ENCODE data around the gene SERPINA12.

DNA sequence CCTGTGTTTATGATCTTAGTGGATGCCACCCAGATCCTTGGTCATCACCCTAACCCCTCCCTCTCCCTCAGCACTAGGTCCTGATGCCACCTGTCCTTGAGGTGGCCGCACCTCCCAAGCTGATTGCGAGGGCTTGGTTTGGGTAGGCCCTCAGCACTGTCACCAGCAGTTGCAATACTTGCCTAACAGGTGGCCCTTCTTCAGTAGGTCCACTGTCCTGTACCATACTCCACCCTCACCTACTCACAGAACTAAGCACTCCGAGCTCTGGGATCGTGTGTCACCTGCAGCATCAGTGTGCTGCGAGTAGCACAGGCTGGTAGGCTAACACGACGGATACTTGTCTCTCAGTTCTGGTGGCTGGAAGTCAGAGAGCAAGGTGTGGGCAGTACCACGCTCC lies 14.0 kb upstream of the SERPINA12 start:
- TF ChIP-seq TAF1 (IDR thresholded peaks at IDR 0.05; ENCODE audit: borderline replicate concordance, insufficient read depth, low read length) (no peak), POLR2AphosphoS5 (IDR thresholded peaks at IDR 0.05; ENCODE audit: low read depth, low read length) (no peak)
